HepG2 (cell line): ENCODE data around the gene MT4. TPM values are rescaled to one million over a fixed set of nuclear protein-coding genes. Genes with fewer than 3 reads are reported as not detected.
A peak's percentile ranks its signal among the peaks of the same experiment; 100 is the strongest.

ENCODE experiments used
- GABPB1 ChIP-seq: IDR thresholded peaks from 2 replicates; pipeline ENCODE4 v1.6.1; 2016; ENCODE audit warnings: mild to moderate bottlenecking, missing genetic modification reagents, moderate library complexity, missing compliant biosample characterization
- HOMEZ ChIP-seq: IDR thresholded peaks from 2 replicates; pipeline ENCODE4 v1.6.1; 2016; ENCODE audit warnings: low read depth
- NR2F1 ChIP-seq, 2 experiments: fragments of 450-650 bp in 1 of 2; formaldehyde crosslinking in 1 of 2; IDR thresholded peaks; 2 replicates each; pipeline versions ENCODE4 v1.5.0 to v1.6.1; 2016 to 2020; ENCODE audit warnings: mild to moderate bottlenecking in 1 of 2, missing compliant biosample characterization in 1 of 2, missing genetic modification reagents in 1 of 2, moderate library complexity in 1 of 2
- PATZ1 ChIP-seq: sonication (generic); formaldehyde crosslinking; IDR thresholded peaks from 2 replicates; pipeline ENCODE4 v1.4.0; 2020; ENCODE audit warnings: missing genetic modification reagents
- RELA ChIP-seq: sonication (generic); formaldehyde crosslinking; IDR thresholded peaks from 2 replicates; pipeline ENCODE4 v1.4.0; 2020; ENCODE audit warnings: missing genetic modification reagents
- RFX5 ChIP-seq: IDR thresholded peaks from 2 replicates; pipeline ENCODE4 v1.6.1; 2011; ENCODE audit warnings: low read depth, low read length, improper control_type of control experiment
- SAP130 ChIP-seq: IDR thresholded peaks from 2 replicates; pipeline ENCODE4 v1.6.1; 2016; ENCODE audit warnings: low read depth
- SPEN ChIP-seq: sonication (generic); formaldehyde crosslinking; IDR thresholded peaks from 2 replicates; pipeline ENCODE4 v1.5.1; 2020; ENCODE audit warnings: low read depth, mild to moderate bottlenecking, missing genetic modification reagents
- TGIF2 ChIP-seq: IDR thresholded peaks from 2 replicates; pipeline ENCODE4 v1.6.1; 2016; ENCODE audit warnings: control low read depth, missing compliant biosample characterization
- ZNF292 ChIP-seq: sonication (generic); formaldehyde crosslinking; IDR thresholded peaks from 2 replicates; pipeline ENCODE4 v1.8.1; 2022; ENCODE audit warnings: mild to moderate bottlenecking, low read depth, missing genetic modification reagents, borderline replicate concordance
- ZNF367 ChIP-seq: sonication (generic); formaldehyde crosslinking; IDR thresholded peaks from 2 replicates; pipeline ENCODE4 v1.4.0; 2020; ENCODE audit warnings: missing genetic modification reagents, borderline replicate concordance
- ZNF687 ChIP-seq: sonication (generic); formaldehyde crosslinking; IDR thresholded peaks from 2 replicates; pipeline ENCODE4 v1.5.1; 2020; ENCODE audit warnings: mild to moderate bottlenecking, missing genetic modification reagents, moderate library complexity
- polyA plus RNA-seq, 8 experiments: library from polyadenylated mRNA; depleted of rRNA in 3 of 8; stranded (reverse) in 7 of 8; unstranded in 1 of 8; fragments of >200 nt; fragmentation: Illumina TruSeq in 4 of 8; extraction: Trizol in 4 of 8; gene quantifications; 2 replicates each; pipeline versions ENCODE4 v1.2.1 to v1.2.3, GENCODE V29; 2011 to 2016; ENCODE audit warnings: low read depth in 4 of 8, missing spikeins in 1 of 8, mixed read lengths in 1 of 8; ENCODE audit not compliant: insufficient read depth in 1 of 8
- total RNA-seq, 5 experiments: library from RNA; depleted of rRNA; stranded (reverse); fragments of >200 nt; fragmentation: Illumina TruSeq; extraction: Trizol; gene quantifications; 2 replicates each; pipeline ENCODE4 v1.2.3, GENCODE V29; 2016; ENCODE audit warnings: low read depth in 1 of 5
- TF ChIP-seq, protein P1 (sequence below): sonication (generic); formaldehyde crosslinking; IDR thresholded peaks from 2 replicates; pipeline ENCODE4 v1.5.0; 2020; ENCODE audit warnings: mild to moderate bottlenecking, missing genetic modification reagents, borderline replicate concordance
- TF ChIP-seq, protein P2 (sequence below): sonication (generic); formaldehyde crosslinking; IDR thresholded peaks from 2 replicates; pipeline ENCODE4 v1.9.0; 2022; ENCODE audit warnings: low read depth, missing genetic modification reagents

Gene MT4
- total and polyA plus RNA-seq, 2 of the 13 experiments (the other 11 are each of a cell fraction or from before 2014, with no cell fraction given): not detected

DNA sequence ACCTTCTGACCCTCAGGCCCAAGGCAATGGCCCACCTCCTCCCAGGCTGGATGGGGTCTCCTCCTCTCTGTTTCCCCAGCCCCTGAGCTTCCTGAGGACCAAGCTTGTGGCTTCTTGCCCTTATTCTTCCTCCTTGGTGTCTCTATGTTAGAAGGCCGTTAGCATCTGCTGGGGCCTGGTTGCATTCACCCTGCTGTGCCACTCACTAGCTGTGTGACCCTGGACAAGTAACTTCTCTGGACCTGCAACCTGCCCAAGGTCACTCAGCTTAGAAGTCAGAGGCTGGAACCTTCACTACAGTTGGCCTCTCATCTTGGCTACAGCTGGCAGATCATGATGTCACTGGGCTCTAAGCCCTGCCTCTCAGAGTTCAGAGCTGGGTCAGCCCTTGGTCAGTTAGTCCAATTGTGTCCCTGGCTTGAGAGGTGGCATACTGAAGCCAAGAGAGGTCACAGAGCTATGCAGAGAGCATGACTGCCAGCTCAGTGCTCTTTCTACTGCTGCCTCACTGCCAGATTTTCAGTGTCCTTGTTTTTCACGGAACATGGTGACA lies 46.5 kb downstream of the MT4 start (continued):
- TF ChIP-seq, protein P1, sequence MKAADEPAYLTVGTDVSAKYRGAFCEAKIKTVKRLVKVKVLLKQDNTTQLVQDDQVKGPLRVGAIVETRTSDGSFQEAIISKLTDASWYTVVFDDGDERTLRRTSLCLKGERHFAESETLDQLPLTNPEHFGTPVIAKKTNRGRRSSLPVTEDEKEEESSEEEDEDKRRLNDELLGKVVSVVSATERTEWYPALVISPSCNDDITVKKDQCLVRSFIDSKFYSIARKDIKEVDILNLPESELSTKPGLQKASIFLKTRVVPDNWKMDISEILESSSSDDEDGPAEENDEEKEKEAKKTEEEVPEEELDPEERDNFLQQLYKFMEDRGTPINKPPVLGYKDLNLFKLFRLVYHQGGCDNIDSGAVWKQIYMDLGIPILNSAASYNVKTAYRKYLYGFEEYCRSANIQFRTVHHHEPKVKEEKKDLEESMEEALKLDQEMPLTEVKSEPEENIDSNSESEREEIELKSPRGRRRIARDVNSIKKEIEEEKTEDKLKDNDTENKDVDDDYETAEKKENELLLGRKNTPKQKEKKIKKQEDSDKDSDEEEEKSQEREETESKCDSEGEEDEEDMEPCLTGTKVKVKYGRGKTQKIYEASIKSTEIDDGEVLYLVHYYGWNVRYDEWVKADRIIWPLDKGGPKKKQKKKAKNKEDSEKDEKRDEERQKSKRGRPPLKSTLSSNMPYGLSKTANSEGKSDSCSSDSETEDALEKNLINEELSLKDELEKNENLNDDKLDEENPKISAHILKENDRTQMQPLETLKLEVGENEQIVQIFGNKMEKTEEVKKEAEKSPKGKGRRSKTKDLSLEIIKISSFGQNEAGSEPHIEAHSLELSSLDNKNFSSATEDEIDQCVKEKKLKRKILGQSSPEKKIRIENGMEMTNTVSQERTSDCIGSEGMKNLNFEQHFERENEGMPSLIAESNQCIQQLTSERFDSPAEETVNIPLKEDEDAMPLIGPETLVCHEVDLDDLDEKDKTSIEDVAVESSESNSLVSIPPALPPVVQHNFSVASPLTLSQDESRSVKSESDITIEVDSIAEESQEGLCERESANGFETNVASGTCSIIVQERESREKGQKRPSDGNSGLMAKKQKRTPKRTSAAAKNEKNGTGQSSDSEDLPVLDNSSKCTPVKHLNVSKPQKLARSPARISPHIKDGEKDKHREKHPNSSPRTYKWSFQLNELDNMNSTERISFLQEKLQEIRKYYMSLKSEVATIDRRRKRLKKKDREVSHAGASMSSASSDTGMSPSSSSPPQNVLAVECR (CRISPR knock-in tag): no peak; the same call in 1 of the 2 replicates
- TF ChIP-seq RFX5 (peak; percentile 47; the same call in 1 of the 2 replicates), TGIF2 (CRISPR knock-in tag) (0 out of 2 replicates have a peak, but pooled peaks have one; percentile 17), RELA (CRISPR knock-in tag) (no peak), GABPB1 (CRISPR knock-in tag) (peak; percentile 24; the same call in 1 of the 2 replicates), SPEN (CRISPR knock-in tag) (peak; percentile 29; the same call in 1 of the 2 replicates), HOMEZ (CRISPR knock-in tag) (no peak), SAP130 (CRISPR knock-in tag) (peak; percentile 79), ZNF292 (CRISPR knock-in tag) (peak; percentile 65; the same call in 1 of the 2 replicates), ZNF687 (peak; percentile 0; the same call in 1 of the 2 replicates), PATZ1 (0 out of 2 replicates have a peak, but pooled peaks have one; percentile 14), ZNF367 (no peak), NR2F1 (CRISPR knock-in tag; IDR thresholded peaks at IDR 0.05) (peak in 1 of 2 experiments; percentile 41; a peak in 1 of 4 replicates)
- TF ChIP-seq, protein P2, sequence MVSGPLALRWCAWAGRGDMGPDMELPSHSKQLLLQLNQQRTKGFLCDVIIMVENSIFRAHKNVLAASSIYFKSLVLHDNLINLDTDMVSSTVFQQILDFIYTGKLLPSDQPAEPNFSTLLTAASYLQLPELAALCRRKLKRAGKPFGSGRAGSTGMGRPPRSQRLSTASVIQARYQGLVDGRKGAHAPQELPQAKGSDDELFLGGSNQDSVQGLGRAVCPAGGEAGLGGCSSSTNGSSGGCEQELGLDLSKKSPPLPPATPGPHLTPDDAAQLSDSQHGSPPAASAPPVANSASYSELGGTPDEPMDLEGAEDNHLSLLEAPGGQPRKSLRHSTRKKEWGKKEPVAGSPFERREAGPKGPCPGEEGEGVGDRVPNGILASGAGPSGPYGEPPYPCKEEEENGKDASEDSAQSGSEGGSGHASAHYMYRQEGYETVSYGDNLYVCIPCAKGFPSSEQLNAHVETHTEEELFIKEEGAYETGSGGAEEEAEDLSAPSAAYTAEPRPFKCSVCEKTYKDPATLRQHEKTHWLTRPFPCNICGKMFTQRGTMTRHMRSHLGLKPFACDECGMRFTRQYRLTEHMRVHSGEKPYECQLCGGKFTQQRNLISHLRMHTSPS (CRISPR knock-in tag): peak; percentile 28
